Astrocyte of the spinal cord (primary cell): ENCODE measurements around the gene IRS1.

Experiments used
- DNase-seq: peaks from one replicate; pipeline ENCODE4 v3.0.0; 2011; ENCODE audit warnings: low read depth, low spot score
- H3K4me3 ChIP-seq: 2 replicates; pipeline ENCODE4 v1.5.1; 2011; ENCODE audit warnings: low read depth, mild to moderate bottlenecking, low read length, moderate library complexity
- in situ Hi-C: cut with HindIII; loops from 2 replicates; pipeline ENCODE4 v1.10.0; 2017; ENCODE audit warnings: low sequenced_read_pairs
- TF ChIP-seq, protein P1 (sequence below): IDR thresholded peaks from 2 replicates; pipeline ENCODE4 v1.5.1; 2012; ENCODE audit warnings: low read depth, mild to moderate bottlenecking, low read length, inconsistent platforms

IRS1 gene

DNA sequence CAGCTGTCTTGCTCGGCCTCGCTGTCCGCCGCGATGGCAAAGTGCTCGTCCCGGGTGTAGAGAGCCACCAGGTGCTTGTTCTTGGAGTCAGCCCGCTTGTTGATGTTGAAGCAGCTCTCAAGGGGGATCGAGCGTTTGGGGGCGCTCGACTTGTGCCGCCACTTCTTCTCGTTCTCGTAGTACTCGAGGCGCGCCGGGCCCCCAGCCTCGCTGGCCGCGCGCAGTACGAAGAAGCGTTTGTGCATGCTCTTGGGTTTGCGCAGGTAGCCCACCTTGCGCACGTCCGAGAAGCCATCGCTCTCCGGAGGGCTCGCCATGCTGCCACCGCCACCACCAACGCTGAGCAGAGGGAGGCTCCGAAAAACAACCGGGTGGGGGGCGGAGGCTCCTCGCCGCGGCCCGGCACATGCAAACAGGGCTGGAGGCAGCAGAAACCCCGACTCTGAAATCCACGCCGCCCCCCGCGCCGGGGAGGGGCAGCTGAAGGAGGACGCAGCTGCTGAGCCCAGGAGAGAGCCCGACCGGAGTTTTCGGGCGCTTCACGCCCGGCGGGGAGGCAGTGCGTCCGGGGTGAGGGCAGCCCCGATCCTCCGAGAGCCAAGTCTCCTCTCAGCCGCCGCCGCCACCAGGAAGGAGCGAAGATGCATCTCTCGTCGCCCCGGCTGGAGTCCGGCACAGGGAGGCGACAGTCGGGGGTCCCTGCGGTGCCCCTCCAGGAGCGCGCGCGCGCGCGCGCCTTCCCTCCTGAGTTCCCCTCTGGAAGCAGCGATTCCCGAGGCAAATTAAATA is 1.0 kb downstream of the IRS1 start:
- H3K4me3 ChIP-seq = peak overlapping the region; percentile 79
- peak; percentile 79 for DNase-seq
- TF ChIP-seq, protein P1, sequence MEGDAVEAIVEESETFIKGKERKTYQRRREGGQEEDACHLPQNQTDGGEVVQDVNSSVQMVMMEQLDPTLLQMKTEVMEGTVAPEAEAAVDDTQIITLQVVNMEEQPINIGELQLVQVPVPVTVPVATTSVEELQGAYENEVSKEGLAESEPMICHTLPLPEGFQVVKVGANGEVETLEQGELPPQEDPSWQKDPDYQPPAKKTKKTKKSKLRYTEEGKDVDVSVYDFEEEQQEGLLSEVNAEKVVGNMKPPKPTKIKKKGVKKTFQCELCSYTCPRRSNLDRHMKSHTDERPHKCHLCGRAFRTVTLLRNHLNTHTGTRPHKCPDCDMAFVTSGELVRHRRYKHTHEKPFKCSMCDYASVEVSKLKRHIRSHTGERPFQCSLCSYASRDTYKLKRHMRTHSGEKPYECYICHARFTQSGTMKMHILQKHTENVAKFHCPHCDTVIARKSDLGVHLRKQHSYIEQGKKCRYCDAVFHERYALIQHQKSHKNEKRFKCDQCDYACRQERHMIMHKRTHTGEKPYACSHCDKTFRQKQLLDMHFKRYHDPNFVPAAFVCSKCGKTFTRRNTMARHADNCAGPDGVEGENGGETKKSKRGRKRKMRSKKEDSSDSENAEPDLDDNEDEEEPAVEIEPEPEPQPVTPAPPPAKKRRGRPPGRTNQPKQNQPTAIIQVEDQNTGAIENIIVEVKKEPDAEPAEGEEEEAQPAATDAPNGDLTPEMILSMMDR = peak; percentile 34
- in situ Hi-C loops = loop anchor here (25.0 kb wide), 1 partner anchor 1136 kb away; no protein-coding TSS in a partner anchor

DNA sequence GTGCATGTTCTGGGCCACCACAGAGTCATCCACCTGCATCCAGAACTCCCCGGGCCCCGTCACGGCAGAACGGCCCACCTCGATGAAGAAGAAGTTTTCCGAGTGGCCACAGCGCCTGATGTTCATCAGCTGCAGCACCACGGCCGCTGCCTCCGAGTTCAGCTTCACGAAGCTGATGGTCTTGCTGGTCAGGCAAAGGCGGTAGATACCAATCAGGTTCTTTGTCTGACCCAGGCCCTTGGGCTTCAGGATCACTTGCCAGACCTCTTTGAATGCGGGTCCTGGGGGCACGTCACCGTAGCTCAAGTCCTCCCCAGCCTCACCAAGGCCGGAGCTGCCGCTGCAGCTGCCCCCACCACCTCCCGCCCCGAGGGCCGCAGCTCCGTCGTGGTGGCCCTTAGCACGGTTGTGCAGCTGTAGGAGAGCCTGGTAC is 1.6 kb downstream of the IRS1 start:
- peak overlapping the region; percentile 79 for H3K4me3 ChIP-seq
- TF ChIP-seq, protein P1 = no peak
- DNase-seq = no peak
- in situ Hi-C loops = loop anchor here (25.0 kb wide), 1 partner anchor 1136 kb away; no protein-coding TSS in a partner anchor

DNA sequence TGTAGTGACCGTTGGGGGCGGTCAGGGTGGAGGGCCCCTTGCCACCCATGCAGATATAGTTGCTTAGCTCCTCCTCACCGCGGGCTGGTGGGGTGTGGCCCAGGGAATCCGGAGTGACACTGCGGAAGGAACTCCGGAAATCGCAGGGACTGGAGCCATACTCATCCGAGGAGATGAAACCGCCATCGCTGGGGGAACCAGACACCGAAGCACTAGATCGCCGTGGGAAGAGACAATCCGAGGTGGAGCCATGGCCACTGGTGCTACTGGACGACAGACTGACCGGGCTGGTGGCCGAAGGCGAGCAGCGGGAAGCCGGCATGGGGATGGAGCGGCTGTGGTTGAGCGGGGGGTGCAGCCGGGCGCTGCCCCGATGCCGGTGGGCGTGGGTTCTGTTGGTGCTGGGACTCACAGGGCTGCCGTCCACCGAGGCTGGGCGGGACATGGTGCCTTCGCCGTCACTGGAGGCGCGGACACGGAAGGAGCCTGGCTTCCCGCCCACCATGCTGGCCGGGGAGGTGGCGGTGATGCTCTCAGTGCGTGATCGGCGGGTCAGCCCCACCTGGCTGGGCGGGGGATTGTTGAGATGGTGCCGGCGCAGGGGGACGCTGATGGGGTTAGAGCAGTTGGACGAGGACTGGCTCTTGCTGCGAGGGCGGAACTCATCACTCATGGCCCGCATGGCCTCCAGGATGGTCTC is 2.2 kb downstream of the IRS1 start:
- TF ChIP-seq, protein P1 = no peak
- in situ Hi-C loops = loop anchor here (25.0 kb wide), 1 partner anchor 1135 kb away; no protein-coding TSS in a partner anchor
- peak; percentile 32 for DNase-seq
- peak overlapping the region; percentile 79 for H3K4me3 ChIP-seq

DNA sequence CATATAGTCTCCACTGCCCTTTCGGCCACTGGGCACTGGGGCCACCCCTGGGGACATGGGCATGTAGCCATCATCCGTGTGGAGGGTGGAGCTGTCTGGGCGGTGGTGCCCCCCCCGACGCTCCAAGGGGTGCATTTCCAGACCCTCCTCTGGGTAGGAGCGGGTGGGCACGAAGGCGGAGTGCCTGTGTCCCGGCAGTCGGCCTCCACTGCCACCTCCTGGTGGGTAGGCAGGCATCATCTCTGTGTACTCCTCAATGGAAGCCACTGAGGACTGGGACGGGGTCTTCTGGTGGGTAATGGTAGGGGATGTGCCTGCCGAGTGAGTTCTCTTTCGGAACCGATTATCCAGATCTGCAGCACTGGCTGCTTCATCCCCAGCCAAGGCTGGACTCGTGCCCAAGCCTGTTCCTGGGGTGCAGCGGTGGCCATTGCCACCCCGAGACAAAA is 2.8 kb downstream of the IRS1 start:
- peak overlapping the region; percentile 79 for H3K4me3 ChIP-seq
- peak; percentile 53 for DNase-seq
- in situ Hi-C loops = loop anchor here (25.0 kb wide), 1 partner anchor 1135 kb away; no protein-coding TSS in a partner anchor
- TF ChIP-seq, protein P1 = peak; percentile 62

DNA sequence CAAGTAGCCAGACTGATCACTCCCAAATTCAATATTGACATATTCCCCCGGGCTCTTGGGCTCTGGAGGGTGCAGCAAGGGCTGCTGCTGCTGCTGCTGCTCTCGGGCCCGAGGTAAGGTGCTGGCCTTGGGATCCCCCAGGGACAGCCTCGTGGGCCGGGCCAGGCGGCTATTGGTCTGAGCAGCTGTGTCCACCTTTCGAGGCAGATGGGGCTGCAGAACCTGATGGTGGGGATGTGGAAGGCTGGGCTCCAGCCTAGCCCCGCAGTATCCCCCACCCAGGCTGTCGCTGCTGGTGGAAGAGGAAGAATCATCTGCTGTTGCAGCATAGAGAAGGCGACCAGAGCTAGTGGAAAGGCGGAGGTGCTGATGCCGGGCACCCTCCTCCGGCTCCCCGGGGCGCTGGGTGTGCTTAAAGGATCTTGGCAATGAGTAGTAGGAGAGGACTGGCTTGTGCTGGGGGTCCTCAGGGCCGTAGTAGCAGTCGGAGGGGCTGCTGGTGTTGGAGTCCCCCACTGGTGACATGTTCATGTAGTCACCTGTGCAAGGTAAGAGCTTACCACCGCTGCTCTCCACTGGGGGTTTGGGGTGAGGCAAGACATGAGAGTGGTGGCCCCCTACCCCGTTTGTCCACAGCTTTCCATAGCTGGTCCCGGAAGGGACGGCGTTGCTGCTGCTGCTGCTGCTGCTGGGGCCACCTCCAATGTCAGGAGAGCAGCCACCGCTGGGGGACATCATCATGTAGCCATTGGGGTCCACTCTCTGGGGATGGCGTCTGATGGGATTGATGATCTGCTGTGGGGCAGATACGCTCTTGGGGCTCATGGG is 3.4 kb downstream of the IRS1 start:
- peak overlapping the region; percentile 79 for H3K4me3 ChIP-seq
- TF ChIP-seq, protein P1 = no peak
- no peak for DNase-seq
- in situ Hi-C loops = loop anchor here (25.0 kb wide), 1 partner anchor 1134 kb away; no protein-coding TSS in a partner anchor
